Osteocyte (in vitro differentiated cells): ENCODE measurements around the gene PNLIPRP2. TPM values are rescaled to one million over a fixed set of nuclear protein-coding genes. Genes with fewer than 3 reads are reported as not detected.

Experiments
- DNase-seq: peaks from one replicate; pipeline ENCODE4 v3.0.0; 2021; ENCODE audit warnings: mixed read lengths; ENCODE audit not compliant: unreplicated experiment; ENCODE audit errors: extremely low spot score
- H3K27ac Mint-ChIP-seq: one replicate; pipeline ENCODE4 v1.8.0; 2021; ENCODE audit warnings: mild to moderate bottlenecking, mixed read lengths; ENCODE audit not compliant: unreplicated experiment
- H3K27me3 Mint-ChIP-seq: one replicate; pipeline ENCODE4 v1.8.0; 2021; ENCODE audit warnings: mixed read lengths; ENCODE audit not compliant: unreplicated experiment
- H3K36me3 Mint-ChIP-seq: one replicate; pipeline ENCODE4 v1.8.0; 2021; ENCODE audit warnings: mixed read lengths; ENCODE audit not compliant: unreplicated experiment
- H3K4me1 Mint-ChIP-seq: one replicate; pipeline ENCODE4 v1.8.0; 2021; ENCODE audit warnings: mixed read lengths; ENCODE audit not compliant: unreplicated experiment
- H3K4me3 Mint-ChIP-seq: one replicate; pipeline ENCODE4 v1.8.0; 2021; ENCODE audit warnings: mild to moderate bottlenecking, moderate library complexity, mixed read lengths; ENCODE audit not compliant: unreplicated experiment
- H3K9me3 Mint-ChIP-seq: one replicate; pipeline ENCODE4 v1.8.0; 2021; ENCODE audit warnings: mixed read lengths; ENCODE audit not compliant: unreplicated experiment
- CTCF ChIP-seq: fragments of 200-600 bp; sonication (generic); IDR thresholded peaks from 2 replicates; pipeline ENCODE4 v1.5.0; 2021; ENCODE audit warnings: antibody characterized with exemption, mild to moderate bottlenecking, moderate library complexity
- total RNA-seq: library from RNA; stranded (reverse); gene quantifications from 2 replicates; pipeline ENCODE4 v1.2.1, GENCODE V29; 2021

The PNLIPRP2 gene
- total RNA-seq, 1 donor from 2014 or later: not detected

GRCh38 chr10:116598329-116598728 lies 22.4 kb upstream of the PNLIPRP2 start:
- H3K27me3 Mint-ChIP-seq: peaks cover 5% of the 10 kb centered on the region
- no peak overlapping the region for H3K4me3 Mint-ChIP-seq
- H3K9me3 Mint-ChIP-seq: no peaks in the 10 kb centered on the region
- no peak for DNase-seq
- H3K4me1 Mint-ChIP-seq: no peaks in the 10 kb centered on the region
- TF ChIP-seq CTCF: no peak
- no peak overlapping the region for H3K27ac Mint-ChIP-seq
- H3K36me3 Mint-ChIP-seq: no peaks in the 10 kb centered on the region

GRCh38 chr10:116599991-116600390 lies 20.8 kb upstream of the PNLIPRP2 start:
- Mint-ChIP-seq H3K36me3 (no peaks in the 10 kb centered on the region), H3K4me3 (no peak overlapping the region), H3K27ac (no peak overlapping the region), H3K27me3 (peaks cover 5% of the 10 kb centered on the region), H3K9me3 (no peaks in the 10 kb centered on the region), H3K4me1 (no peaks in the 10 kb centered on the region)
- peak; percentile 44 for DNase-seq
- TF ChIP-seq CTCF: no peak

- peaks cover 4% of the 10 kb centered on the region for H3K27me3 Mint-ChIP-seq
- DNase-seq: no peak
- no peaks in the 10 kb centered on the region for H3K9me3 Mint-ChIP-seq
- no peaks in the 10 kb centered on the region for H3K36me3 Mint-ChIP-seq
- no peak overlapping the region for H3K4me3 Mint-ChIP-seq
- no peak overlapping the region for H3K27ac Mint-ChIP-seq
- TF ChIP-seq CTCF: no peak
- no peaks in the 10 kb centered on the region for H3K4me1 Mint-ChIP-seq
These were observed 17.9 kb upstream of the PNLIPRP2 start for GRCh38 chr10:116602648-116603400.

GRCh38 chr10:116606061-116606483 lies 14.7 kb upstream of the PNLIPRP2 start:
- H3K36me3 Mint-ChIP-seq: no peaks in the 10 kb centered on the region
- H3K4me1 Mint-ChIP-seq: no peaks in the 10 kb centered on the region
- H3K9me3 Mint-ChIP-seq: no peaks in the 10 kb centered on the region
- DNase-seq: no peak
- no peak overlapping the region for H3K4me3 Mint-ChIP-seq
- TF ChIP-seq CTCF: no peak
- H3K27ac Mint-ChIP-seq: no peak overlapping the region
- H3K27me3 Mint-ChIP-seq: no peaks in the 10 kb centered on the region

- no peak for TF ChIP-seq CTCF
- H3K27me3 Mint-ChIP-seq: no peaks in the 10 kb centered on the region
- no peaks in the 10 kb centered on the region for H3K9me3 Mint-ChIP-seq
- H3K36me3 Mint-ChIP-seq: no peaks in the 10 kb centered on the region
- H3K4me1 Mint-ChIP-seq: no peaks in the 10 kb centered on the region
- no peak overlapping the region for H3K27ac Mint-ChIP-seq
- H3K4me3 Mint-ChIP-seq: no peak overlapping the region
- no peak for DNase-seq
These were observed 13.4 kb upstream of the PNLIPRP2 start for GRCh38 chr10:116607336-116607735.
